Nucleus accumbens (tissue), 56 donors: ENCODE data around the gene ADAMTS6.

ENCODE experiments used
- DNase-seq, 56 donors: peaks; one replicate each; lab custom pipeline; 2025; lab: John Stamatoyannopoulos, UW

Gene ADAMTS6

DNA sequence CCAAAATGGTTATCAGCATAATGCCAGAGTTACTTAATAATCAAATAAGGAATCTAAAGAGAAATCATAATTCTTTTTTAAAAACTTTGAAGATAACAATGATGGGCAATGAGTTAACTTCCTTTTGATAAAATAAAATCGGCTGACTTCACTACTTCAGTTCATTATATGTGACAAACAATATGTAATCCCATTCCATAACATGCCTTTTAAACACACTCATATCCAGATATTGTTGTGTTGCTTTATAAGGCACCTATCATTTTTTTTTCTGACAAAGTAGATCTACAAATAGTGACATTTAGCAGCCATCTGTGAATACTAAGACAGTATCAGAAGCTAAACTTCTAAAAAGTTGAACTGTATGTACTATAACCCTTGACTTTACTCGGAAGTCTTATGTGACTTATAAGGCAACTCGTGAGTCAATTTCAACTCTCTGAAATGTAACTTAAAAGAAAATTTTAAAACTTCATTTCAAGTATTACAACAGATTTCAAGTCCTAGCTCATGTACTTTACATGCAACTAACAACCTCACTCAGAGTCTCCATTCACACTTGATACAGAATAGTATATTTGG, 7.5 kb downstream of the ADAMTS6 start:
- DNase-seq: no peak

DNA sequence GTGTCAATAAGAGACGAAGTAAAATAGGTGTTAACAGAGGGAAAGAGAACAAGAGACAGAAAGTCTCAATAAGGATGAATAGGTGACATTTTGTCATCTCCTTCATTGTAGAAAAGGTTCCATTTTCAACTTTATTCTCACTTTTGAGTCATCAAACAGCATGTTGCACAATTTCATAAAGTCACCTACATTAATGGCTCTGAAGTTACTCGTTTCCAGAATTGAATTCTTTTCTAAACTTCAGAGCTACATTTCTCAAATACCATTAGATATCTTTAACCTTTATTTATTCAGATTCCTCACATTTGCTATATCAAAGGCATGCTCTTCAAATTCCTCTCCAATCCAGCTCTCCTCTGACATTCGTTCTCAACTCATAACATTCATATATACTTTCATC, 13.1 kb downstream of the ADAMTS6 start:
- no peak for DNase-seq

DNA sequence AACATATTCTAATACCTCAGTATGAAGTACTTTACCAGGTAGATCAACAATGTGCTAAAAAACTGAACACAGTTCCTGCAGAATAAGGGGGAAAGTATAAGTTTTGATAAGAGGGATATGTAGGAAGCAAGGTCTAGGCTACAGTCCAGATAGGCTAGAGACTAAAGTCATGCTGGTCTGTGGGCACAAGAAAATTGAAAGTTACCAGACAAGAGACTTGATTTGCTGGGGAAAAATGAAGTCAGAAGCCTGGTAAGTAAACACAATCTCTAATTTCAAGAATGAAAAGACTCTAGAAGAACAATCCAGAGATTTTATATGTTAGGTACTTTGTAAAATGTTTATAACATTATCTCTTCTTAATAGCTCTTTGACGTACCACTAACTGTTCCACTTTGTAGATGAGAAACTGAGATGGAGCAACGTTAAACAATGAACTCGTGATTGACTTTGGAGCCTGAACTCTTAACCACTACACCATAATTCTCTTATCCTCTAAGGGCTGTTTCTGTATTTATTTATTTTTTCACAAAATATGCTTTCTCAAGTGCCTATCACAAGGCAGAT, 19.5 kb downstream of the ADAMTS6 start:
- DNase-seq: no peak

DNA sequence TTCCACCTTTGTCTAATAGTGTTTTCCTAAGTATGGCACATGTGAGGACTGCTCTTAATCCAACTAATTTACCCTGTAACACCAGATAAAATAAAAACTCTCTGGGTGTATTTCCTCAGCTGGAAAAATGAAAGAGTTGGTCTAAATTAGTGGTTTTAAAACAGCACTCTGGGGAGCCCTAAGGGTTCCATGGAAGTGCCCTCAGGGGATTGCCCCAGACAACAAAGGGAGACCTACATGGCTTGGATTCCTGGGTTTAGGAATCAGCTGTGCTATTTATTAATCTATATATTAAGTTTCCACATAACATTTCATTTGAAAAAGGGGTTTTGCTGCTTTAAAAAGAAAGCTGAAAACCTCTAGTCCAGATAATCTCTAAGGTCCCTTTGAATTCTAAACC, 20.2 kb downstream of the ADAMTS6 start:
- DNase-seq: no peak

DNA sequence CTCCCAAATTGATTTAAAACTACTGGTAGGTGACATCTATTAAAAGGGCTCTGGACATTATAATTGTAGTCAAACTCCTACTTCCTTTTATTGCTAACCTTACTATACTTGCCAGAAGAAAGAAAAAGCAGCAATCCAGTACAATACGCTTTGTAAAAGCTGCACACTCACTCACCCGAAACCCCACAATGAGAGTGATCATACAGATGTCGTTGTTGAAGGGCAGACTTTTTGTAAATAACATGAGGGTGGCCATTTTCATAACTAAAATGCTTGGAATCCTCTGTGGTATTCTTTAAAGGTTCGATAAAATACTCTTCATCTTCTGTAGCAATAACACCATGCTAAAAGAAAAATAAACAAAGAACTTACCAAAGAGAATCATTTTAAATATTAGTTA, 21.7 kb downstream of the ADAMTS6 start:
- DNase-seq: no peak

DNA sequence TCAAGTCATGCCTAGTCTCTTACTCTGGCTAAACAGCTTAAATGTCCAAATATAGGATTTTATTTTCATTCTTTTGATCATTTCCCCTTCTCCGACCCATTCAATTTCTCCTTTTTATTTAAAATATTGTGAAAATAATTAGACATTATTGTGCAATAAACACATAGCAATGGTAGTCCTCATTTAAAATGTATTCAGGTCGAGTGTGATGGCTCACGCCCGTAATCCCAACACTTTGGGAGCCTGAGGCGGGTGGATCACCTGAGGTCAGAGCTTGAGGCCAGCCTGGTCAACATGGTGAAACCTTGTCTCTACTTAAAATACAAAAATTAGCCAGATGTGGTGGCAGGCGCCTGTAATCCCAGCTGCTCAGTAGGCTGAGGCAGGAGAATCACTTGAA, 26.7 kb downstream of the ADAMTS6 start:
- no peak for DNase-seq

DNA sequence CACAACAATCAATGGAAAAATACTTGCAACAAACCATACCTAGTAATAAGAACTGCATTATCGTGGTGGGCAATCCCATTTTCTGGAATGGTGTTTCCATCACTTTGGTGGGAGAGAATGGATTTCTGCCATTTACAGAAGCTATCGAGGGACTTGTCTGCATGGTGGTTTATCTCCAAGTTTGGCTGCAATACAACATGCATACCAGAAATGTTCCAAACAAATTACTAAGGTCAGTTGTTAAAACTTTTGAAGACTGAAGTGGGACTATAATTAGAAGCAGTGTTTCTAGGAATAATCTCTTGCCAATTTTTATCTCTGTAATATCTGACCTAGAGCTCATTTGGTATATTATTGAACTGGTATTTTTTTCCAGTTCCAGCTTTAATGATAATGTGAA, 30.3 kb downstream of the ADAMTS6 start:
- no peak for DNase-seq

DNA sequence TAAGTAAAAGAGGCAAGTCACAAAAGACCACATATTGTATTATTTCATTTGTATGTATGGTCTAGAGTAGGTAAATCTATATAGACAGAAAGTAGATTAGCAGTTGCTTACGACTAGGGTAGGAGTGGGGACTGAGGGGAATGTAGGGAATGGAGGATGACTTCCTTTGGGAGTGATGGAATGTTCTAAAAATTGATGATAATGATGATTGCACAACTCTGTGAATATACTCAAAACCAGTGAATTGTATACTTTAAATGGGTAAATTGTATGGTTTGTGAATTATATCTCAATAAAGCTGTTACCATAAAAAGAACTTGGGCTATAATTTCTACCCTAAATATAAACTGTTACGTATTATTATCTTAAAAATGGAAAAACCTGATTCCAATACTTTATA, 35.0 kb downstream of the ADAMTS6 start:
- no peak for DNase-seq

DNA sequence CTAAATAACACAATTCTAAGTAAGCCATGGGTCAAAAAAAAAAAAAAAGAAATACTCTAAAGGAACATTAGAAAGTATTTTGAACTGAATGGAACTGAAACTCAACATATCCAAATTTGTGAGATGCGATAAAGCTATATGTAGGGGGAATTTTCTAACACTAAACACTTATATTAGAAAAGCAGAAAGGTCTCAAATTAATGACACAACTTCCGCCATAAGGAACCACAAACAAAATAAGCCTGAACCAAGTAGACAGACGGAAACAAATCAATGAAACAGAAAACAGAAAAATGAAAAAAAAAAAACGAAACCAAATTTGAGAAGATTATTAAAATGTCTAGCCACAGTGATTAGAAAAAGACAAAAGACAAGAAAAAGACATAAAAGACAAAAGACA, 39.9 kb downstream of the ADAMTS6 start:
- no peak for DNase-seq

DNA sequence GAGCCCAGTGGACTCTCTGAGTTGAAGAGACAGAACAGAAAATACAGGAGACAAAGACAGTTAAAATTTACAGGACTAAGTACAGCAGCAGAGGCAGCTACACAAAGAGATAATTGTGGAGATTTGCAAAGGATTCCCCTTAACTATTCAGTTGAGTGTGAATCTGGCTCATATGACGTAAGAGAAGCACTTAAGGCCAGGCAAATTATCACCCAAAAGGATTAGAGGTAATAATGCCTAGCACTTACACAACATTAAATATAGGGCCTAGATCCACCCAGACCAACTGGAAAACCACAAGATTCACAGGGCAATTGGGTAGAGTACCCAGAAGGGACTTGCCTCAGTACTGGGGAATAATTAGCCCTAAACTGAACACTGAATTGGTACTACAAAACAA, 41.3 kb downstream of the ADAMTS6 start:
- DNase-seq: no peak

DNA sequence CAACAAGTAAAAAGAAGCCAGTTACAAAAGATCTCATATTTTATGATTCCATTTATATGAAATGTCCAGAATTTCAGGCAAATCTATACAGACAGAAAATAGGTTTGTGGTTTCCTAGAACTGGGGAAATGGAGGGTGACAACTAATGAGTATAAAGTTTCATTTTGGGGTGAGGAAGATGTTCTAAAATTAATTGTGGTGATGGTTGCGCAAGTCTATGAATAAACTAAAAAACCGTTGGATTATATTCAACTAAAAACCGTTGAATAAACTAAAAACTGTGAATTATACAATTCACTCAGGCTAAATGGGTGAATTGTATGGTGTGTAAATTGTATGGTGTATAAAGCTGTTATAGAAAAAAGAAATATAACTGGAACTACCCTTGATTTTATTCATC, 47.6 kb downstream of the ADAMTS6 start:
- no peak for DNase-seq

DNA sequence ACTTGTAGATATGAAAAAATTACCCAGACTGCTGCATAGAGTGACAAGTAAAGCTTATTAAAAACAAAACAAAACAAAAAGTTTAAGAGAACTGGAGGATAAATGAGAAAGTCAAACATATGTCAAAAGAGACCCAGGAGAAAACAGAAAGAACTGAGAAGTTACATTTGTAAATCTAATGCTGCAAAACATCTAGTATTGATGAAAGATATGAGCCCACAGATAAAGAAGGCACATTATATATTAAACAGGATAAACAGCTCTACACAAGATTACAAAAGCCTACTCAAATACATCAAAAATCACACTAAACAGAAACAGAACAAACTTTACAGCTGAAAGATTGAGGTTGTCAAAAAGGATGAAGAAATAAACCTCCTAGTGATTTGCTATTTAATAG, 55.1 kb downstream of the ADAMTS6 start:
- no peak for DNase-seq

DNA sequence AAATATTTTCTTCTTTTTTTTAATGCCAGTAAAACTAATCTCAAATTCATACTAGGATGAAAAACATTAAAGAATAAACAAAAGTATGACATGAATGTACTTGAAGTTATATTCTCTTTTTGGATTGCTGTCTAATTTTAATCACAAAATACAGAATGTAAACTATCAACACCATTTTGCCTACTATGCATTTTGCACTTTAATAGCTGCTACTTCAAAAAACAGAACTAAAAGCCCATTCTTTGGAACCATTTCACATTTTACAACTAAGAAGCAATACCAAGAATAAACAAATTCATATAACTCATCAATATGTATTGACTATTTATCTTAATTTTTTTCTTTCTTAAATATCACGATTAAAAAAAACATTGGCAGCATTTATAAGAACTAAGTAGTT, 58.1 kb downstream of the ADAMTS6 start:
- DNase-seq: no peak

DNA sequence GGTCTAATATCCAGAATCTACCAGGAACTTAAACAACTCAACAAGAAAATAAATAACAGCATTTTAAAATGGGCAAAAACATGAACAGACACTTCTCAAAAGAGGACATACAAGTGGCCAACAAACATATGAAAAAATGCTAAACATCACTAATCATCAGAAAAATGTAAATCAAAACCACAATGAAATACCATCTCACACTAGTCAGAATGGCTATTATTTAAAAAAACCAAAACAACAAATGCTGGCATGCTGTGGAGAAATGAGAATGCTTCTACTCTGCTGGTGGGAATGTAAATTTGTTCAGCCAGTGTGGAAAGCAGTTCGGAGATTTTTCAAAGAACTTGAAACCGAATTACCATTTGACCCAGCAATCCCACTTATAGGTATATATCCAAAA, 63.1 kb downstream of the ADAMTS6 start:
- DNase-seq: no peak

DNA sequence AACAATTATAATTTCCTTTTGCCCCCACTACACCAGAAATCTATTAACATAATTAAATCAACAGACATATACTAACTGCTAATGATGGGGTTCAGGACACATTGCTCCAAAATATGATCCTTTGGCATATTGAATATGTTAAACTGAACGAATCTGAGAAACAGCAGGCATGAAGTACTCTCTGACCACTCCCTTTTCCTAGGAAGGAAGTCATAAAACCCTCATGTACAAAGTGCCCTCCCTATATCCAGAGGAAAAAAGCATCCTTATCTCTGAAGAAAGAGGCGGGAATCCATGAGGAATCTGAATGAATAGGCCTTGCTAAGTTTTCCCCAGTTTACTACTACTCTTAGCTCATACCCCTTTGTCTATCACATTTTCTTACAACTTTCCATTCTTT, 67.9 kb downstream of the ADAMTS6 start:
- DNase-seq: no peak

DNA sequence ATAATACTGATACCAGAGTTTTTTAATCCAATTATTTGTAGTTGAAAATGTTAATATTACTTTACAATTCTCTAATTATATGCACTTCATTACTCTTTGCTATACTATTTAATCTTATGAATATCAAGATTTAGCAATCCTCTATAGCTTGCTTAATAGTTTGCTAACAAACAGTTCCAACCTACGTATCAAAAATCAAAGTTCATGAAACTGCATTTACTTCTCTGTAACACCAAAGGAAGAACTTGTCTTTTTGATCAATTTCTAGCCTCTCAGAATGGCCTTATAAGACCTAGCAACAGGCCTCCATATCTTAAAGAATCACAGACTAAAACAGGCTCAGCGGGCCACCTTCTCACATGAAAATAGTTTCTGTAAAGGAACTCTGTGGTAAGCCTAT, 68.9 kb downstream of the ADAMTS6 start:
- no peak for DNase-seq

DNA sequence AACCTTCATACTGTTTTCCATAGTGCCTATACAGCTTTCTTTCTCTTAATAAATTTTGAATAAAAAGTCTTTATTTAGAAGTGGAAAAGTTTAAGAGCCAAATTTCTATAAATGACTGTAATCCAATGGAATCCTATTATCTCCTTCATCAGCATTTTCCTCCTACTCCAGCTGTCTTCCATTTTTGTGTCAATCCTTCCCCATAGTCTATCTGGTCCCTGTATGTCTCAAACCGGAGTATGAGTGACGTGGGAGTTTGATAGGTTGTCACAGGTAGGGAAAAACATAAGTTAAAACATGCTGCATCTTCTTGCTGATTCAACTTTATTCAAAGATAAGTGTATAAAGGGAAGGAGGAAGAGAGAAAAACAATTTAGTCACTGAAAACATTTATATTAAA, 70.4 kb downstream of the ADAMTS6 start:
- no peak for DNase-seq

DNA sequence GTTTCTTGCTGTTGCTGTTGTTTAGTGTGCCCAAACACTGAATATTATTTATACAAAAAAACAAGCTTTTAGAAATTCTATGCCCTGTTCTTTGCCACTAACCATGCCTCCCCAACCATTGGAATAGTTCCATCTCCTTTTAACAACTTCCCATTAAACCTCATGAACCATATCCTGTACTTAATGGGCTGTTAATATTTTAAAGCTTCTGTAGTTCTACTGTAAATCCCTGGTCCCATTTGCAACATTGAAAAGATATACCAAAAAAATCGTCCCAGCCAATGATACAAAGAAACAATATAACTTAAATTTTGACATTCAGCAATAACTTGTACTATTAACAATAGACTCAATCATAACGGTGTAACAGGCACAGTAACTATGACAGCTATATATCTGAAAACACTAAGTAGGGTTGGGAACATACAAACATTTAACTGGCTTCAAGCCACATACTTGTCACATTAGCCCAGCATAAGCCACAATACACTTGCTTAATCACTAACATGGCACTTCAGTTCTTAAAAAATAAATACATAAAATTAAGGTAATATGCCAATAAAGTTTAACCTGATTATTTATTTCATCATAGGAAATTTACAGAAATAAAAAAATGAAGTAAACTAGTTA, 86.1 kb downstream of the ADAMTS6 start:
- no peak for DNase-seq

DNA sequence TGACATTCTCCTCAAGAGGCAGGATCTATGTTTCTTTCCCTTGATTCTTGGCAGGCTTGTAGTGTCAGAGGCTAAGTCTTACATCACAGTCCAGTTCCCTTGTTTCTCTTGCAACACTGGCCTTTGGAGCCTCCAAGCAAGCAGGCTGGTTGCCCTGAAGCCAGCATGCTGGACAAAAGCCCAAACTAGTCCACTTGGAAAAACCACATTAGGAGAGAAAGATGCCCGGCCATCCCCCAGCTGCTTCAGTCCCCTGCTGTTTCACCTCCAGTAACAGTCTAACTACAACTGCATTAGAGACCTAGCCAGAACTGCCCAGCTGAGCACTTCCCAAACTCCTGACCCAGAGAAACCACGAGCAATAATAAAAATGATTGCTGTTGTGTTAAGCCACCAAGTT, 87.6 kb downstream of the ADAMTS6 start:
- DNase-seq: peak in 20 of 56 donors; percentile 1 to 36 (median 17)

DNA sequence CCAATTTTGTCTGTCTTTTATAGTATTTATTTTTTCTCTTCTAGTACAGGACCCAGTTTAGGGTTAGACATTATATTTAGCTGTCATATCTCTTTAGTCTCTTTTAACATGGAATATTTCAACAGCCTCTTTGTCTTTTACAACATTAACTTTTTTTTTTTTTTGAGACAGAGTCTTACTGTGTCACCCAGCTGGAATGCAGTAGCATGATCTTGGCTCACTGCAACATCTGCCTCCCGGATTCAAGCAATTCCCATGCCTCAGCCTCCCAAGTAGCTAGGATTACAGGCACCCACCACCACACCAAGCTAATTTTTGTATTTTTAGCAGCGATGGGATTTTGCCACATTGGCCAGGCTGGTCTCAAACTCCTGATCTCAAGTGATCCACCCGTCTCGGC, 90.1 kb downstream of the ADAMTS6 start:
- no peak for DNase-seq

DNA sequence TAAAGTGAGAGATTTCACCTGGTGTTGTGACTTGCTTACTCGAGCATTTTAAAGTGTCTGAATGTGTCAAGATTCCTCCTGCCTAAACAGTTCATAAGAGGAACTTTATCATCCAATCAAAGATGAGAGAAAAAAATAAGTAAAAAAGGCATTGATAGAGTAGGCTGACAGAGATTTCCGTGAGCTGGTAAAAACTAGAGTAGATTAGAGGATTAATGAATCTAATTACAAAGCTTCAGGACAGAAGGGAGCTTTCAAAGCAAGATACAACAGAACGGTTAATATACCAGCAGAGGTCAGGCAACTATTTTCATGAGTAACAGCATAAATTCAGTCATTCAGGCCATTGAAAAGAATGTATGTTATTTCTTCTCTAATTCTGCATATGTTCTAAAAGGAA, 91.5 kb downstream of the ADAMTS6 start:
- no peak for DNase-seq

DNA sequence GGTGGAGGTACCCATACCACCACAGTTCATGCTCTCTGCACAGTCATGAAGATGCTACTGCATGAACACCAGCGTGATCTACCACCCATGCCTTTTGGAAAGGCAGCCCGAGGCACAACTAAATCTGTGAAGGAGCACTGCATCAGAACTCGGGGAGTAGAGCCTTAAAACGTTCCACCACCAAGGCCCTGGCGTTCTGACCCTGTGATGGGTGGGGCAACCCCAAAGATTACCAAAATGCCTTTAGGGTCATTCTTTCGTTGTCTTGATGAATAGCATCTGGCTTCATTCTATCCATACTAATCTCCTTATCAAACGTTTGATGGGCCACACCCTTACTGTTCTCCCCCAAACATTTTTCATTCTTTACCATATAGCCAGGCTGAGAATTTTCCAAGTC, 97.9 kb downstream of the ADAMTS6 start:
- no peak for DNase-seq

DNA sequence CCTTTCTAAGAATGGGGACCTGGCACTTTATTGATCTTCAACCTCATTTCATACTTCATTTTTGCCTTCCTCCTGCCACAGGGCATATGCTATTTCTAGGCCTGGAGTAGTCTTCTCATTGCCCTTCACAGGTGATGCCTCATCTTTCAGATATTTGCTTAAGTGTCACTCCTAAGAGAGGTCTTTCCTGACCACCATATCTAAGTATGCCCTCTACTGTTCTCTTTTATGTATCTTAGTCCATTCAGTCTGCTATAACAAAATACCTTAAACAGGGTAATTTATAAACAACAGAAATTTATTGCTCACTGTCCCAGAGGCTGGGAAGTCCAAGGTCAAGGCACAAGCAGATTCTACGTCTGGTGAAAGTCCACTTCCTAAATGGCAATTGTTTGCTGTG, 99.1 kb downstream of the ADAMTS6 start:
- DNase-seq: no peak
